Pancreas (tissue), 10 donors: ENCODE results near the gene RECQL5. TPM values are rescaled to one million over a fixed set of nuclear protein-coding genes. Genes with fewer than 3 reads are reported as not detected.

Experiments
- ATAC-seq, 4 donors: fragments of 200-7000 bp; cut with Tn5 transposase; one replicate each; pipeline versions ENCODE4 v1.8.0 to v1.9.1; 2020; ENCODE audit warnings: mild to moderate bottlenecking in 4 of 4, moderate library complexity in 4 of 4
- DNase-seq, 6 donors: peaks; one replicate each; pipeline ENCODE4 v3.0.0-alpha.2; 2020
- FAIRE-seq: peaks from 2 replicates; lab custom pipeline; 2012; peaks lifted over from hg19 to GRCh38; lab: Jason Lieb, UNC
- H3K27ac ChIP-seq, 4 donors: fragments of 200-600 bp; sonication (generic); 1 replicate in 3 of 4; 2 replicates in 1 of 4; pipeline versions ENCODE4 v1.5.0 to v1.8.0; 2020
- H3K27me3 ChIP-seq, 4 donors: fragments of 200-600 bp; one replicate each; pipeline ENCODE4 v1.8.0; 2021
- H3K36me3 ChIP-seq, 3 donors: fragments of 200-600 bp; sonication (generic) in 1 of 3; one replicate each; pipeline versions ENCODE4 v1.5.0 to v1.8.0; 2020 to 2021
- H3K4me1 ChIP-seq, 3 donors: fragments of 200-600 bp; one replicate each; pipeline ENCODE4 v1.8.0; 2021
- H3K4me3 ChIP-seq, 4 donors: fragments of 200-600 bp; sonication (generic) in 2 of 4; one replicate each; pipeline versions ENCODE4 v1.5.0 to v1.8.0; 2020 to 2021
- H3K9me3 ChIP-seq, 4 donors: fragments of 200-600 bp; one replicate each; pipeline ENCODE4 v1.8.0; 2021
- WGBS, 2 donors: extraction: QIAGEN DNeasy Blood & Tissue Kit; methylation state at CpG; one replicate each; pipeline ENCODE4 v1.1.7; 2013; 5-methylcytosine and 5-hydroxymethylcytosine counted together
- intact Hi-C, 3 donors: fragments of 100-400 bp; cut with DNase I; formaldehyde crosslinking; loops; one replicate each; pipeline versions ENCODE4 v1.11.1 to v1.14.2; 2022
- polyA plus RNA-seq, 2 donors: library from polyadenylated mRNA; stranded (reverse); fragments of 200-250 nt; gene quantifications; one replicate each; pipeline ENCODE4 v1.2.3, GENCODE V29; 2013
- total RNA-seq, 6 donors: library from RNA; stranded (reverse); fragmentation: NEBNext Ultra II Directional in 4 of 6; extraction: Animal tissue kit (Norgen Biotek cat#: 25700) in 4 of 6; gene quantifications; one replicate each; pipeline versions ENCODE4 v1.2.1 to v1.2.4, GENCODE V29; 2021 to 2023
- TF ChIP-seq, protein P1 (sequence below), 4 donors: fragments of 200-600 bp; sonication (generic) in 3 of 4; IDR thresholded peaks; one replicate each; pipeline versions ENCODE4 v1.5.0 to v1.8.0; 2021; ENCODE audit warnings: antibody characterized with exemption in 4 of 4
- donor health status: healthy with polysubstance abuse.
- donor health status: DM: no; HTN: no; CAD: no; lungs with moderate emphysema.
- donor health status: DM: no; HTN: no; CAD: no.
- donor health status: control.
- donor health status: control.
- donor health status: Bipolar disorder and iron deficiency.
- donor health status: DM: yes; HTN: yes; CAD: no.
- donor health status: DM: no; HTN: no; CAD: no.
- donor health status: DM: no; HTN: no; CAD: no.
- donor health status: DM: yes; HTN: yes; CAD: no.

RECQL5 gene
- total and polyA plus RNA-seq, 8 donors, result 8.7 to 65.2 (median 14.9) TPM

GRCh38 chr17:75667825-75668224 lies 871 bp upstream of the RECQL5 start:
- ATAC-seq, result no peak
- peak overlapping the region in 3 of 4 donors; percentile 66 to 81 (median 79) for H3K27ac ChIP-seq
- H3K4me3 ChIP-seq, result peak overlapping the region; percentile 51 to 92 (median 82)
- TF ChIP-seq, protein P1, sequence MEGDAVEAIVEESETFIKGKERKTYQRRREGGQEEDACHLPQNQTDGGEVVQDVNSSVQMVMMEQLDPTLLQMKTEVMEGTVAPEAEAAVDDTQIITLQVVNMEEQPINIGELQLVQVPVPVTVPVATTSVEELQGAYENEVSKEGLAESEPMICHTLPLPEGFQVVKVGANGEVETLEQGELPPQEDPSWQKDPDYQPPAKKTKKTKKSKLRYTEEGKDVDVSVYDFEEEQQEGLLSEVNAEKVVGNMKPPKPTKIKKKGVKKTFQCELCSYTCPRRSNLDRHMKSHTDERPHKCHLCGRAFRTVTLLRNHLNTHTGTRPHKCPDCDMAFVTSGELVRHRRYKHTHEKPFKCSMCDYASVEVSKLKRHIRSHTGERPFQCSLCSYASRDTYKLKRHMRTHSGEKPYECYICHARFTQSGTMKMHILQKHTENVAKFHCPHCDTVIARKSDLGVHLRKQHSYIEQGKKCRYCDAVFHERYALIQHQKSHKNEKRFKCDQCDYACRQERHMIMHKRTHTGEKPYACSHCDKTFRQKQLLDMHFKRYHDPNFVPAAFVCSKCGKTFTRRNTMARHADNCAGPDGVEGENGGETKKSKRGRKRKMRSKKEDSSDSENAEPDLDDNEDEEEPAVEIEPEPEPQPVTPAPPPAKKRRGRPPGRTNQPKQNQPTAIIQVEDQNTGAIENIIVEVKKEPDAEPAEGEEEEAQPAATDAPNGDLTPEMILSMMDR (IDR thresholded peaks at IDR 0.05), result no peak
- peaks cover 0 to 20% (median 14%) of the 10 kb centered on the region in 3 donors for H3K4me1 ChIP-seq
- H3K36me3 ChIP-seq, result peaks cover 3 to 29% (median 13%) of the 10 kb centered on the region in 3 donors
- intact Hi-C loops, result no loop called here
- H3K27me3 ChIP-seq, result no peaks in the 10 kb centered on the region
- H3K9me3 ChIP-seq, result no peaks in the 10 kb centered on the region
- WGBS, 2 donors, result 3% methylated on average over 4 of the region's 4 CpGs
- no peak for DNase-seq
- no peak for FAIRE-seq

DNA sequence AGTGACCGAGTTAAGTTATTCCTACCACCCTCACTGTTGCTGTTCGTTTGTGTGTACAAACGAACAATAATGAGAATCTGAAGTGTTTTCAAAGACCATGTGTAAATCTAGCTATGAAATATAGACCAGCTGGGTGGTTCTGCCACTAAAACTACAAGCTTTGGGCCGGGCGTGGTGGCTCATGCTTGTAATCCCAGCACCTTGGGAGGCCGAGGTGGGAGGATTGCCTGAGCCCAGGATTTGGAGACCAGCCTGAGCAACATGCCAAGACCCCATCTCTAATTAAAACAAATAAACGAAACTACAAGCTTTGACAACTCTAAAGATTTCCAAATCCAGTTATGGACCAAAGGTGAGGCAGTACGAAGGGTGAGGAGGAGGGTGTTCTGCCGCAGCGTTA lies 973 bp downstream of the RECQL5 start:
- FAIRE-seq (no peak), DNase-seq (peak in 1 of 6 donors; percentile 15), ATAC-seq (no peak)
- Histone ChIP-seq H3K4me1 (peaks cover 0 to 20% (median 14%) of the 10 kb centered on the region in 3 donors), H3K27ac (no peak overlapping the region), H3K27me3 (no peaks in the 10 kb centered on the region), H3K36me3 (peaks cover 0 to 15% (median 3%) of the 10 kb centered on the region in 3 donors), H3K4me3 (peak overlapping the region in 1 of 4 donors; percentile 88), H3K9me3 (no peaks in the 10 kb centered on the region)
- TF ChIP-seq, protein P1 (IDR thresholded peaks at IDR 0.05), result no peak
- 73 to 82% methylated on average over 10 of the region's 10 CpGs for WGBS, 2 donors
- intact Hi-C loops, result no loop called here

DNA sequence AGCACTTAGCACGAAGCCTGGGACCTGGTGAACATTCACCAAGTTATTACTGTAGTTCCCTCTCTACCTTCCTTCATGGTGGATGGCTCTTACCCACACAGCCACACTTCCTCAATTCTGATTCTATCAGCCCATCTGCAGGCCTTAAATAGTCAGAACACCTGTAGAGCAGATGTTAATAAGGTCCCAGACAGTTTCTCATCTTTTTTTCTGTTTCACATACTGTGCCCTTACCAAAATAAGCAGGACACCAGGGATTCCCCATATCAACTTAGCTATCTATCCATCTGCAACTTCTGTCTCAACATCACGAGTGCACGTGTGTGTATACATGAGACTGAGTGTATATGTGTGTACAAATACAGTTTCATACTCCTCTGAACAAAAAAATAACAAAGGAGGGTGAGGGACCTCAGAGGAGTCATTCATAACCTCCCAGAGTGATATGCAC lies 2.8 kb downstream of the RECQL5 start:
- no peak for DNase-seq
- Histone ChIP-seq H3K4me3 (no peak overlapping the region), H3K4me1 (peaks cover 0 to 18% (median 14%) of the 10 kb centered on the region in 3 donors), H3K27me3 (no peaks in the 10 kb centered on the region), H3K36me3 (peaks cover 0 to 5% (median 0%) of the 10 kb centered on the region in 3 donors), H3K9me3 (no peaks in the 10 kb centered on the region), H3K27ac (no peak overlapping the region)
- ATAC-seq, result no peak
- FAIRE-seq, result no peak
- WGBS, 2 donors, result 82 to 89% methylated on average over 3 of the region's 3 CpGs
- TF ChIP-seq, protein P1 (IDR thresholded peaks at IDR 0.05), result no peak
- intact Hi-C loops, result no loop called here

GRCh38 chr17:75662511-75662910 lies 4.4 kb downstream of the RECQL5 start:
- H3K27me3 ChIP-seq, result no peaks in the 10 kb centered on the region
- TF ChIP-seq, protein P1 (IDR thresholded peaks at IDR 0.05), result no peak
- H3K4me1 ChIP-seq, result peaks cover 0 to 8% (median 6%) of the 10 kb centered on the region in 3 donors
- ATAC-seq (no peak), FAIRE-seq (no peak), DNase-seq (peak in 2 of 6 donors; percentile 31 to 42)
- intact Hi-C loops, result no loop called here
- WGBS, 2 donors, result 92 to 93% methylated on average over 9 of the region's 9 CpGs
- H3K4me3 ChIP-seq, result no peak overlapping the region
- no peaks in the 10 kb centered on the region for H3K9me3 ChIP-seq
- H3K27ac ChIP-seq, result no peak overlapping the region
- H3K36me3 ChIP-seq, result peaks cover 0 to 5% (median 0%) of the 10 kb centered on the region in 3 donors

- Histone ChIP-seq H3K9me3 (no peaks in the 10 kb centered on the region), H3K36me3 (peaks cover 0 to 11% (median 0%) of the 10 kb centered on the region in 3 donors), H3K4me3 (no peak overlapping the region), H3K27me3 (no peaks in the 10 kb centered on the region), H3K4me1 (peaks cover 0 to 8% (median 6%) of the 10 kb centered on the region in 3 donors), H3K27ac (no peak overlapping the region)
- TF ChIP-seq, protein P1 (IDR thresholded peaks at IDR 0.05), result no peak
- FAIRE-seq (no peak), DNase-seq (peak in 2 of 6 donors; percentile 11 to 12), ATAC-seq (no peak)
- WGBS, 2 donors, result 88 to 91% methylated on average over 4 of the region's 4 CpGs
- intact Hi-C loops, result no loop called here
Measured at GRCh38 chr17:75661531-75661930, 5.4 kb downstream of the RECQL5 start.
